HepG2 (cell line): ENCODE measurements around the gene SAPCD2. TPM values are rescaled to one million over a fixed set of nuclear protein-coding genes. Genes with fewer than 3 reads are reported as not detected.
A peak's percentile ranks its signal among the peaks of the same experiment; 100 is the strongest.

Experiments
- ATAC-seq: fragments of 200-7000 bp; cut with Tn5 transposase; 3 replicates; pipeline ENCODE4 v1.9.1; 2020; ENCODE audit warnings: mild to moderate bottlenecking, moderate library complexity
- BruUV-seq: library from RNA; stranded (reverse); fragments of 400-500 nt; replicated peaks from 2 replicates; lab custom pipeline; 2021; lab: Mats Ljungman, UMichigan
- CTCF ChIA-PET: fragments of 300-600 bp; formaldehyde crosslinking; extraction: SDS; loops from one replicate; lab custom pipeline; 2021; ENCODE audit warnings: low total read pairs, inconsistent platforms, low intra/inter-chr PET ratio; lab: Yijun Ruan, JAX
- POLR2A ChIA-PET: fragments of 350-600 bp; sonication (Branson Sonifier 250); formaldehyde crosslinking; loops from one replicate; lab custom pipeline; 2020; ENCODE audit warnings: antibody characterized with exemption, inconsistent platforms; lab: Yijun Ruan, JAX
- DNase-seq: peaks from one replicate; pipeline ENCODE4 v3.0.0-alpha.2; 2015; ENCODE audit warnings: low spot score
- FAIRE-seq: peaks from 3 replicates; lab custom pipeline; 2011; peaks lifted over from hg19 to GRCh38; lab: Jason Lieb, UNC
- H2AFZ ChIP-seq: one replicate; pipeline ENCODE4 v1.6.1; 2011; ENCODE audit warnings: low read length, inconsistent platforms
- H3K27ac ChIP-seq: fragments of 300-600 bp; 3 replicates; pipeline ENCODE4 v1.8.0; 2011; ENCODE audit warnings: mixed run types, mild to moderate bottlenecking, mixed read lengths, low read length, inconsistent platforms; ENCODE audit not compliant: insufficient read depth; ENCODE audit errors: extremely low read length
- H3K27me3 ChIP-seq, 2 experiments: fragments of 200-600 bp in 1 of 2; 2 replicates in 1 of 2; 3 replicates in 1 of 2; pipeline versions ENCODE4 v1.6.0 to v1.8.0; 2011; ENCODE audit warnings: low read length in 2 of 2, mild to moderate bottlenecking in 2 of 2, moderate library complexity in 2 of 2, inconsistent platforms in 1 of 2; ENCODE audit not compliant: insufficient read depth in 2 of 2, control insufficient read depth in 1 of 2
- H3K36me3 ChIP-seq, 2 experiments: fragments of 200-600 bp in 1 of 2; replicated peaks in 1 of 2; 2 replicates in 1 of 2; 3 replicates in 1 of 2; pipeline versions ENCODE4 v1.5.1 to v1.8.0; 2011; ENCODE audit warnings: low read length in 2 of 2, inconsistent platforms in 1 of 2; ENCODE audit not compliant: insufficient read depth in 2 of 2, control insufficient read depth in 1 of 2
- H3K4me1 ChIP-seq: 2 replicates; pipeline ENCODE4 v1.5.1; 2012; ENCODE audit warnings: low read length, inconsistent platforms; ENCODE audit not compliant: insufficient read depth
- H3K4me2 ChIP-seq: 2 replicates; pipeline ENCODE4 v1.6.0; 2011; ENCODE audit warnings: low read depth, low read length, inconsistent platforms
- H3K4me3 ChIP-seq, 3 experiments: fragments of 200-600 bp in 1 of 3; sonication (generic), shearing (Covaris generic) in 1 of 3; replicated peaks in 1 of 3; 2 replicates each; pipeline ENCODE4 v1.5.1; 2011 to 2016; ENCODE audit warnings: low read length in 3 of 3, inconsistent platforms in 2 of 3, low read depth in 2 of 3, mild to moderate bottlenecking in 2 of 3, control low read depth in 1 of 3, mixed read lengths in 1 of 3; ENCODE audit not compliant: insufficient read depth in 1 of 3
- H3K79me2 ChIP-seq: one replicate; pipeline ENCODE4 v1.6.1; 2011; ENCODE audit warnings: low read length, inconsistent platforms; ENCODE audit not compliant: insufficient read depth
- H3K9ac ChIP-seq: 2 replicates; pipeline ENCODE4 v1.6.0; 2011; ENCODE audit warnings: mild to moderate bottlenecking, low read depth, low read length, inconsistent platforms; ENCODE audit not compliant: insufficient read depth
- H3K9me3 ChIP-seq: 2 replicates; pipeline ENCODE4 v1.5.1; 2012; ENCODE audit warnings: mild to moderate bottlenecking, low read length
- H4K20me1 ChIP-seq: 2 replicates; pipeline ENCODE4 v1.6.0; 2011; ENCODE audit warnings: inconsistent platforms, mild to moderate bottlenecking, low read length, moderate library complexity; ENCODE audit not compliant: insufficient read depth
- HIC2 ChIP-seq: sonication (generic); formaldehyde crosslinking; IDR thresholded peaks from 2 replicates; pipeline ENCODE4 v1.9.0; 2022; ENCODE audit warnings: low read depth, missing genetic modification reagents
- HNRNPL ChIP-seq: fragments of 200-400 bp; formaldehyde crosslinking; IDR thresholded peaks from 2 replicates; pipeline ENCODE4 v1.6.1; 2017; ENCODE audit warnings: mild to moderate bottlenecking, low read depth, low read length
- NR2C2 ChIP-seq: sonication (generic); formaldehyde crosslinking; IDR thresholded peaks from 2 replicates; pipeline ENCODE4 v1.4.0; 2020; ENCODE audit warnings: missing genetic modification reagents, mild to moderate bottlenecking, moderate library complexity, borderline replicate concordance
- NR2F1 ChIP-seq, 2 experiments: fragments of 450-650 bp in 1 of 2; formaldehyde crosslinking in 1 of 2; IDR thresholded peaks; 2 replicates each; pipeline versions ENCODE4 v1.5.0 to v1.6.1; 2016 to 2020; ENCODE audit warnings: mild to moderate bottlenecking in 1 of 2, missing compliant biosample characterization in 1 of 2, missing genetic modification reagents in 1 of 2, moderate library complexity in 1 of 2
- NR2F2 ChIP-seq: IDR thresholded peaks from 2 replicates; pipeline ENCODE4 v1.6.1; 2012; ENCODE audit warnings: low read depth, inconsistent platforms, borderline replicate concordance
- NR2F6 ChIP-seq, 2 experiments: IDR thresholded peaks; 2 replicates each; pipeline ENCODE4 v1.6.1; 2016; ENCODE audit warnings: antibody characterized with exemption in 1 of 2, mild to moderate bottlenecking in 1 of 2
- PRMT3 ChIP-seq: sonication (generic); formaldehyde crosslinking; IDR thresholded peaks from 2 replicates; pipeline ENCODE4 v1.8.1; 2022; ENCODE audit warnings: low read depth, mild to moderate bottlenecking, moderate library complexity, missing genetic modification reagents, borderline replicate concordance
- RFX1 ChIP-seq: fragments of 450-650 bp; IDR thresholded peaks from 2 replicates; pipeline ENCODE4 v1.6.1; 2017
- SP140L ChIP-seq: sonication (generic); formaldehyde crosslinking; IDR thresholded peaks from 2 replicates; pipeline ENCODE4 v1.4.0; 2020; ENCODE audit warnings: missing genetic modification reagents, borderline replicate concordance
- TFAP4 ChIP-seq: sonication (generic); IDR thresholded peaks from 2 replicates; pipeline ENCODE4 v1.6.1; 2016; ENCODE audit warnings: low read depth, borderline replicate concordance
- WGBS: methylation state at CpG from one replicate; pipeline ENCODE4 v1.1.6; 2017; ENCODE audit warnings: low lambda C conversion rate; 5-methylcytosine and 5-hydroxymethylcytosine counted together
- in situ Hi-C: cut with HindIII; loops from 2 replicates; pipeline ENCODE4 v1.10.0; 2017; ENCODE audit warnings: low pct_unique_long_range_greater_than_20kb; ENCODE audit not compliant: extremely low pct_ligation_motif_present
- intact Hi-C: fragments of 100-400 bp; cut with micrococcal nuclease; formaldehyde crosslinking; loops from one replicate; pipeline ENCODE4 v1.10.0; 2022; ENCODE audit not compliant: unreplicated experiment
- polyA plus RNA-seq, 8 experiments: library from polyadenylated mRNA; depleted of rRNA in 3 of 8; stranded (reverse) in 7 of 8; unstranded in 1 of 8; fragments of >200 nt; fragmentation: Illumina TruSeq in 4 of 8; extraction: Trizol in 4 of 8; gene quantifications; 2 replicates each; pipeline versions ENCODE4 v1.2.1 to v1.2.3, GENCODE V29; 2011 to 2016; ENCODE audit warnings: low read depth in 4 of 8, missing spikeins in 1 of 8, mixed read lengths in 1 of 8; ENCODE audit not compliant: insufficient read depth in 1 of 8
- total RNA-seq, 5 experiments: library from RNA; depleted of rRNA; stranded (reverse); fragments of >200 nt; fragmentation: Illumina TruSeq; extraction: Trizol; gene quantifications; 2 replicates each; pipeline ENCODE4 v1.2.3, GENCODE V29; 2016; ENCODE audit warnings: low read depth in 1 of 5

Gene SAPCD2
- total and polyA plus RNA-seq, 2 of the 13 experiments (the other 11 are each of a cell fraction or from before 2014, with no cell fraction given), result 21.9 to 42.8 TPM

- TF ChIP-seq HNRNPL, result peak; percentile 26; the same call in 1 of the 2 replicates
- no peak for TF ChIP-seq RFX1
- TF ChIP-seq, all 625 proteins: peak for 1
- WGBS, result 88% methylated on average over 12 of the region's 15 CpGs
- POLR2A ChIA-PET, result no interaction called here
- H3K79me2 ChIP-seq, result no peaks in the 10 kb centered on the region
- intact Hi-C loops, result no loop called here
- H4K20me1 ChIP-seq, result no peaks in the 10 kb centered on the region
- H3K4me2 ChIP-seq, result peak overlapping the region; percentile 31; the same call in 1 of the 2 replicates
- no peak overlapping the region for H3K9ac ChIP-seq
- no peak overlapping the region for H2AFZ ChIP-seq
- CTCF ChIA-PET, result no interaction called here
- no peaks in the 10 kb centered on the region for H3K9me3 ChIP-seq
- no TSS peak for BruUV-seq
- DNase-seq (no peak), ATAC-seq (no peak), FAIRE-seq (no peak)
- no peak overlapping the region for H3K4me3 ChIP-seq
- no peaks in the 10 kb centered on the region for H3K36me3 ChIP-seq
- H3K4me1 ChIP-seq, result peaks cover 63% of the 10 kb centered on the region
- in situ Hi-C loops, result no loop called here
- peaks cover 0 to 5% of the 10 kb centered on the region in 2 experiments; a peak in 1 of 5 replicates for H3K27me3 ChIP-seq
- no peak overlapping the region for H3K27ac ChIP-seq
Measured at GRCh38 chr9:137023583-137023991, 46.8 kb downstream of the SAPCD2 start.

GRCh38 chr9:137023157-137023556, 47.2 kb downstream of the SAPCD2 start:
- no peak for DNase-seq
- Histone ChIP-seq H3K27me3 (peaks cover 0 to 5% of the 10 kb centered on the region in 2 experiments; a peak in 1 of 5 replicates), H3K4me3 (no peak overlapping the region), H3K9me3 (no peaks in the 10 kb centered on the region), H3K4me1 (peaks cover 61% of the 10 kb centered on the region), H3K9ac (no peak overlapping the region), H3K4me2 (peak overlapping the region; percentile 31), H3K27ac (no peak overlapping the region), H3K79me2 (no peaks in the 10 kb centered on the region), H3K36me3 (no peaks in the 10 kb centered on the region), H4K20me1 (no peaks in the 10 kb centered on the region), H2AFZ (no peak overlapping the region)
- no TSS peak for BruUV-seq
- ChIA-PET CTCF (no interaction called here), POLR2A (interaction anchor here (1.1 to 1.7 kb wide), 2 partner anchors 27 to 107 kb away, joined by 3 to 5 read pairs; partner anchors contain the start of gene CLIC3)
- in situ Hi-C loops (no loop called here), intact Hi-C loops (no loop called here)
- TF ChIP-seq NR2F1 (CRISPR knock-in tag; IDR thresholded peaks at IDR 0.05) (peak; percentile 63 to 93; a peak in 3 of 4 replicates), NR2F2 (peak; percentile 55), PRMT3 (CRISPR knock-in tag) (no peak), NR2C2 (CRISPR knock-in tag) (peak; percentile 81), NR2F6 (IDR thresholded peaks at IDR 0.05) (peak; percentile 95), NR2F6 (CRISPR knock-in tag; IDR thresholded peaks at IDR 0.05) (peak; percentile 81), HIC2 (CRISPR knock-in tag) (peak; percentile 31; the same call in 1 of the 2 replicates), HNRNPL (peak; percentile 34; the same call in 1 of the 2 replicates), TFAP4 (peak; percentile 74), SP140L (CRISPR knock-in tag) (no peak)
- no peak for FAIRE-seq
- ATAC-seq, result peak; percentile 5; the same call in 2 of the 3 replicates
- 36% methylated on average over 6 of the region's 7 CpGs for WGBS
